Breast epithelium (tissue), 3 donors: Measurements from ENCODE around the gene RAB42.

Source experiments
- CTCF ChIP-seq, 3 donors: fragments of 450-650 bp; IDR thresholded peaks; one replicate each; pipeline ENCODE4 v1.5.1; 2016 to 2017; ENCODE audit warnings: antibody characterized with exemption in 3 of 3, mild to moderate bottlenecking in 3 of 3, moderate library complexity in 3 of 3
- POLR2A ChIP-seq: fragments of 450-650 bp; IDR thresholded peaks from one replicate; pipeline ENCODE4 v1.6.1; 2016; ENCODE audit warnings: antibody characterized with exemption, mild to moderate bottlenecking, moderate library complexity
- POLR2AphosphoS5 ChIP-seq, 3 donors: sonication (generic); formaldehyde crosslinking; IDR thresholded peaks; one replicate each; pipeline ENCODE4 v1.6.1; 2017; ENCODE audit warnings: antibody characterized with exemption in 3 of 3

GRCh38 chr1:28573564-28573963 lies 18.5 kb upstream of the RAB42 start:
- no peak for TF ChIP-seq CTCF (IDR thresholded peaks at IDR 0.05)
- TF ChIP-seq POLR2A: no peak
- TF ChIP-seq POLR2AphosphoS5 (IDR thresholded peaks at IDR 0.05): no peak
